OCI-LY3 (cell line): ENCODE data around the gene MSI2.

Experiments used
- CTCF ChIP-seq: fragments of 200-600, 300-600 bp; sonication (generic); IDR thresholded peaks from 2 replicates; pipeline ENCODE4 v1.5.1; 2014; ENCODE audit warnings: antibody characterized with exemption, low read length, low read depth
- EZH2phosphoT487 ChIP-seq: fragments of 200-600 bp; shearing (Covaris generic); IDR thresholded peaks from 2 replicates; pipeline ENCODE4 v1.6.1; 2018; ENCODE audit warnings: antibody characterized with exemption, mixed run types, low read depth

GRCh38 chr17:57206928-57207327 is 49.4 kb upstream of the MSI2 start:
- TF ChIP-seq CTCF (no peak), EZH2phosphoT487 (no peak)
